ENCODE measurements around the gene PLA2G4E. TPM values are rescaled to one million over a fixed set of nuclear protein-coding genes. Genes with fewer than 3 reads are reported as not detected.

The PLA2G4E gene
- polyA plus RNA-seq, 3 donors, result not detected

DNA sequence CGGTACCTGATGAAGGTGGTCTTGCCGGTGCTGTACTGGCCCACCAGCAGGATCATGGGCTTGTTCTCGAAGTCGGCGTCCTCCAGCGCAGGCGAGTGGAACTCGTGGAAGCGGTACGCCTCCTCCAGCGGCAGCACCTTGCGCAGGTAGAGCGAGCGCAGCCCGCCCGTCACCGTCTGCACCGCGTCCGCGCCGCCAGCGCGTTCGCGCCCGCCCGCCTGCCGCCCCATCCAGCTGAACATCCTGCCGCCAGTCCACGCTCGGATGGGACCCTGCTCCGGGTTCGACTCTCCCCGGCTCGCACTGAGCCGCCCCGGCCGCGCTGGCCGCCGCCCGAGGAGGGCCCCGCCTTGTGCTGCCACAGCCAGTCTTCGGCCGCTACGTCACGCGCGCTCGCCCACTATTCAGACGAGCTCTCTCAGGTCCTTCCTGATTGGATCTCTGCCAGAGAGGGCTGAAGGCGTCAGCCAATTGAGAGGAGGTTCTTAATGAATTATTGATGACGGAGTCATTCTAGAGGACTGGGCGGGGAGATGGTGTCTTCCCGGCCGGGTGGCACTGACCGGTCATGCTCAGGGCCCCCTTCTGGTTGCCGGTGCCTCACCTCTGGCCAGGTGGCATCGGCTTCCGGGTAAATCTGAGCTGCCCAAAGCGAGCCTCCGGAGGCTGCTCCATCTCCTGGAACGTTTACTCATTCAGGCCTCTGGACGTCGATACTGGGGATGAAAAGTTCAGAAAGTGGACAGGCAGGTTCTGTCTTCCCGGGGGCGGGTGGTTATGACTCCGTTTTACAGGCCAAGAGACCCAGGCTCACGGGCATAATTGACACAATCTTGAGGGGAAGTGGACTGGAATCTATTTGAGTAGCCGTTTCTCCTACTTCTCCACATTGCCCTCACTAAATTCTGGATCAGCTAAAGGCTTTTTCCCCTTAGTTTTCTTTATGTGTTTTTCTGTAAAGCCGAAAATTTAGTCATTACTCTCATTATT, 48.3 kb downstream of the PLA2G4E start, which contains the start of gene EHD4:
EHD4 (minus strand) TSS at position 305 of the 990 bp plus-strand sequence; CDS start at position 242, 63 bp downstream.
- H3K36me3 Mint-ChIP-seq, result peaks cover 3 to 8% of the 10 kb centered on the region in 2 donors
- peak within 1 kb of the TSS; percentile 91 to 93 for H3K4me3 Mint-ChIP-seq
- peaks cover 54% of the 10 kb centered on the region for H3K4me1 Mint-ChIP-seq
- H3K4me2 ChIP-seq (replicated peaks; ENCODE audit: extremely low read depth, low read length, poor library complexity, severe bottlenecking), result peak within 1 kb of the TSS; percentile 74
- peaks cover 48 to 51% of the 10 kb centered on the region in 2 donors for H3K4me1 ChIP-seq (ENCODE audit: control insufficient read depth in 1 of 2, insufficient read depth in 2 of 2, low read length in 2 of 2)
- TF ChIP-seq, protein P1, sequence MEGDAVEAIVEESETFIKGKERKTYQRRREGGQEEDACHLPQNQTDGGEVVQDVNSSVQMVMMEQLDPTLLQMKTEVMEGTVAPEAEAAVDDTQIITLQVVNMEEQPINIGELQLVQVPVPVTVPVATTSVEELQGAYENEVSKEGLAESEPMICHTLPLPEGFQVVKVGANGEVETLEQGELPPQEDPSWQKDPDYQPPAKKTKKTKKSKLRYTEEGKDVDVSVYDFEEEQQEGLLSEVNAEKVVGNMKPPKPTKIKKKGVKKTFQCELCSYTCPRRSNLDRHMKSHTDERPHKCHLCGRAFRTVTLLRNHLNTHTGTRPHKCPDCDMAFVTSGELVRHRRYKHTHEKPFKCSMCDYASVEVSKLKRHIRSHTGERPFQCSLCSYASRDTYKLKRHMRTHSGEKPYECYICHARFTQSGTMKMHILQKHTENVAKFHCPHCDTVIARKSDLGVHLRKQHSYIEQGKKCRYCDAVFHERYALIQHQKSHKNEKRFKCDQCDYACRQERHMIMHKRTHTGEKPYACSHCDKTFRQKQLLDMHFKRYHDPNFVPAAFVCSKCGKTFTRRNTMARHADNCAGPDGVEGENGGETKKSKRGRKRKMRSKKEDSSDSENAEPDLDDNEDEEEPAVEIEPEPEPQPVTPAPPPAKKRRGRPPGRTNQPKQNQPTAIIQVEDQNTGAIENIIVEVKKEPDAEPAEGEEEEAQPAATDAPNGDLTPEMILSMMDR (IDR thresholded peaks at IDR 0.05), result peak; percentile 51
- peak within 1 kb of the TSS; percentile 90 for H3K9ac ChIP-seq (ENCODE audit: insufficient read depth, low read length, poor library complexity, severe bottlenecking)
- DNase-seq, result peak; percentile 99 to 100 (median 99)
- peak within 1 kb of the TSS; percentile 96 to 98 (median 97) for H3K27ac Mint-ChIP-seq
- H3K27me3 Mint-ChIP-seq (ENCODE audit: low read depth in 3 of 3), result peaks cover 0 to 2% (median 1%) of the 10 kb centered on the region in 3 donors
- H4K20me1 ChIP-seq (ENCODE audit: insufficient read depth, low read length), result peaks cover 15% of the 10 kb centered on the region
- peak within 1 kb of the TSS; percentile 77 for H2AFZ ChIP-seq (ENCODE audit: insufficient read depth, low read depth, low read length, poor library complexity, severe bottlenecking)
- no peaks in the 10 kb centered on the region for H3K36me3 ChIP-seq (replicated peaks in 1 of 2; ENCODE audit: control insufficient read depth in 1 of 2, insufficient read depth in 2 of 2, low read length in 2 of 2)
- H3K9me3 Mint-ChIP-seq, result no peaks in the 10 kb centered on the region
- H3K4me3 ChIP-seq (replicated peaks in 1 of 3; ENCODE audit: low read depth in 2 of 3, low read length in 3 of 3), result peak within 1 kb of the TSS; percentile 90 to 93 (median 92)
- no peaks in the 10 kb centered on the region for H3K9me3 ChIP-seq (replicated peaks in 1 of 2; ENCODE audit: control insufficient read depth in 1 of 2, insufficient read depth in 1 of 2, low read length in 2 of 2)
- H3K79me2 ChIP-seq (ENCODE audit: insufficient read depth, low read length), result peaks cover 40% of the 10 kb centered on the region
- no peaks in the 10 kb centered on the region for H3K27me3 ChIP-seq (ENCODE audit: control insufficient read depth in 2 of 2, insufficient read depth in 2 of 2, low read length in 2 of 2)
- under 1% methylated on average over 64 of the region's 72 CpGs for WGBS (ENCODE audit: insufficient coverage)
- H3K27ac ChIP-seq (ENCODE audit: low read depth in 1 of 2, low read length in 2 of 2), result peak within 1 kb of the TSS; percentile 58 to 93
- intact Hi-C loops (cut with micrococcal nuclease), result loop anchor here (5.0 kb wide), 2 partner anchors 35 to 200 kb away; partner anchors contain the start of gene MAPKBP1 (in 1 of the 2)

- Mint-ChIP-seq H3K4me1 (peaks cover 57% of the 10 kb centered on the region), H3K4me3 (peak overlapping the region; percentile 91 to 93), H3K27me3 (ENCODE audit: low read depth in 3 of 3) (peaks cover 0 to 1% (median 0%) of the 10 kb centered on the region in 3 donors), H3K9me3 (no peaks in the 10 kb centered on the region), H3K36me3 (peaks cover 3 to 9% of the 10 kb centered on the region in 2 donors), H3K27ac (peak overlapping the region; percentile 89 to 98 (median 96))
- H4K20me1 ChIP-seq (ENCODE audit: insufficient read depth, low read length), result peaks cover 19% of the 10 kb centered on the region
- peak overlapping the region; percentile 77 for H2AFZ ChIP-seq (ENCODE audit: insufficient read depth, low read depth, low read length, poor library complexity, severe bottlenecking)
- TF ChIP-seq, protein P1 (IDR thresholded peaks at IDR 0.05), result no peak
- intact Hi-C loops (cut with micrococcal nuclease), result loop anchor here (2.0 to 5.0 kb wide), 3 partner anchors 35 to 200 kb away; partner anchors contain the start of gene MAPKBP1 (in 1 of the 2)
- no peaks in the 10 kb centered on the region for H3K9me3 ChIP-seq (replicated peaks in 1 of 2; ENCODE audit: control insufficient read depth in 1 of 2, insufficient read depth in 1 of 2, low read length in 2 of 2)
- H3K36me3 ChIP-seq (replicated peaks in 1 of 2; ENCODE audit: control insufficient read depth in 1 of 2, insufficient read depth in 2 of 2, low read length in 2 of 2), result no peaks in the 10 kb centered on the region
- H3K4me1 ChIP-seq (ENCODE audit: control insufficient read depth in 1 of 2, insufficient read depth in 2 of 2, low read length in 2 of 2), result peaks cover 55 to 58% of the 10 kb centered on the region in 2 donors
- H3K27me3 ChIP-seq (ENCODE audit: control insufficient read depth in 2 of 2, insufficient read depth in 2 of 2, low read length in 2 of 2), result no peaks in the 10 kb centered on the region
- peak overlapping the region; percentile 74 for H3K4me2 ChIP-seq (replicated peaks; ENCODE audit: extremely low read depth, low read length, poor library complexity, severe bottlenecking)
- under 1% methylated on average over 45 of the region's 46 CpGs for WGBS (ENCODE audit: insufficient coverage)
- H3K79me2 ChIP-seq (ENCODE audit: insufficient read depth, low read length), result peaks cover 42% of the 10 kb centered on the region
- DNase-seq, result no peak
- peak overlapping the region; percentile 90 for H3K9ac ChIP-seq (ENCODE audit: insufficient read depth, low read length, poor library complexity, severe bottlenecking)
- H3K27ac ChIP-seq (ENCODE audit: low read depth in 1 of 2, low read length in 2 of 2), result peak overlapping the region; percentile 58 to 93
- H3K4me3 ChIP-seq (replicated peaks in 1 of 3; ENCODE audit: low read depth in 2 of 3, low read length in 3 of 3), result peak overlapping the region; percentile 90 to 93 (median 92)
Observed at GRCh38 chr15:41971895-41972252, 49.0 kb downstream of the PLA2G4E start.

All from CD14-positive monocyte (primary cell).